Peyer's patch (tissue), 4 donors: Measurements from ENCODE around the gene CDK5RAP1. TPM values are rescaled to one million over a fixed set of nuclear protein-coding genes. Genes with fewer than 3 reads are reported as not detected.

ENCODE experiments used
- DNase-seq, 3 donors: peaks; one replicate each; pipeline ENCODE4 v3.0.0-alpha.2; 2017 to 2019
- H3K27ac ChIP-seq, 4 donors: fragments of 200-600 bp; sonication (generic); one replicate each; pipeline ENCODE4 v1.5.1; 2016 to 2019
- H3K27me3 ChIP-seq, 2 donors: fragments of 200-600 bp; sonication (generic); one replicate each; pipeline ENCODE4 v1.5.1; 2019
- H3K36me3 ChIP-seq, 3 donors: fragments of 200-600 bp; sonication (generic); one replicate each; pipeline ENCODE4 v1.5.1; 2016 to 2019
- H3K4me1 ChIP-seq, 4 donors: fragments of 200-600 bp; sonication (generic); one replicate each; pipeline ENCODE4 v1.5.1; 2016 to 2019
- H3K4me3 ChIP-seq, 4 donors: fragments of 200-600 bp; sonication (generic); 1 replicate in 3 of 4; 2 replicates in 1 of 4; pipeline ENCODE4 v1.5.1; 2016 to 2019; ENCODE audit warnings: mild to moderate bottlenecking in 1 of 4
- H3K9me3 ChIP-seq, 4 donors: fragments of 200-600 bp; sonication (generic); one replicate each; pipeline ENCODE4 v1.5.1; 2016 to 2019; ENCODE audit warnings: mild to moderate bottlenecking in 1 of 4
- CTCF ChIP-seq, 6 experiments: fragments of 450-650 bp in 4 of 6; fragments of 200-600 bp in 2 of 6; sonication (generic) in 1 of 6; IDR thresholded peaks; one replicate each; pipeline ENCODE4 v1.5.1; 2017 to 2019; ENCODE audit warnings: antibody characterized with exemption in 6 of 6, mild to moderate bottlenecking in 3 of 6, moderate library complexity in 1 of 6
- POLR2A ChIP-seq, 2 donors: fragments of 450-650 bp; IDR thresholded peaks; one replicate each; pipeline ENCODE4 v1.5.1; 2017; ENCODE audit warnings: antibody characterized with exemption in 2 of 2, mild to moderate bottlenecking in 2 of 2, moderate library complexity in 2 of 2
- total RNA-seq, 4 donors: library from RNA; depleted of rRNA; stranded (reverse); fragments of >200 nt; gene quantifications; one replicate each; pipeline ENCODE4 v1.1.0, GENCODE V29; 2016

CDK5RAP1 gene
- total RNA-seq, 4 donors from 2014 or later: 23.5 to 47.0 (median 30.9) TPM

DNA sequence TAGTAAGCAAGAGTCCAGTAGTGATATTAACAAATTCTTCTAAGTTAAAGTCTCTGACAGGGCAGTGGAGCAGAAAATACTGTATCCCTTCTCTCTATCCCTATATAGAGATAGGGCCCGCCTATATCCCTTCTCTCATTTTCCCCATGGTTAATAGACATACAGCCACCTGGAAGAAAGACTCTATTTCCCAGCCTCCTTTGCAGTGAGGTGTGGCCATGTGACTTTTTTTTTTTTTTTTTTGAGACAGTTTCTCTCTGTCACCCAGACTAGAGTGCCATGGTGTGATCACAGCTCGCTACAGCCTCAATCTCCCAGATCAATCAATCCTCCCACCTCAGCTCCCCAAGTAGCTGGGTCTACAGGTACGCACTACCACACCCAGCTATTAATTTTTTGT, 16.7 kb upstream of the CDK5RAP1 start:
- DNase-seq: no peak
- Histone ChIP-seq H3K27ac (no peak overlapping the region), H3K4me3 (no peak overlapping the region), H3K36me3 (no peaks in the 10 kb centered on the region), H3K4me1 (no peaks in the 10 kb centered on the region), H3K27me3 (no peaks in the 10 kb centered on the region), H3K9me3 (no peaks in the 10 kb centered on the region)
- TF ChIP-seq POLR2A (IDR thresholded peaks at IDR 0.05) (no peak), CTCF (IDR thresholded peaks at IDR 0.05) (no peak)

DNA sequence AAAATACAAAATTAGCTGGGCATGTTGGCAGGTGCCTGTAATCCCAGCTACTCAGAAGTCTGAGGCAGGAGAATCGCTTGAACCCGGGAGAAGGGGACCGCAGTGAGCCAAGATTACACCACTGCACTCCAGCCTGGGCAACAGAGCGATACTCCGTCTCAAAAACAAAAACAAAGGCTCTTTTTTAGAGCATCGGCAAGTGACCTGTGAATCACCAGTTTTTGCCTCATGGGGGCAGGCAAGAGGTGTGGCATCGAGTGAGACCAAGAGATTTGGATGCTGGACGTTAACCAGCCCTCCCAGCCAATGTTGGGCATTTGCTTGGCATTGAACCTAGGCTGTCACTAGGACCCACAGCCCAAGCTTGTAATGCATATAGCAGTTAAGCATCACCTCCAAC, 14.6 kb upstream of the CDK5RAP1 start:
- Histone ChIP-seq H3K27me3 (no peaks in the 10 kb centered on the region), H3K36me3 (peaks cover 0 to 10% (median 0%) of the 10 kb centered on the region in 3 donors), H3K4me1 (no peaks in the 10 kb centered on the region), H3K9me3 (no peaks in the 10 kb centered on the region), H3K4me3 (no peak overlapping the region), H3K27ac (no peak overlapping the region)
- TF ChIP-seq POLR2A (IDR thresholded peaks at IDR 0.05) (no peak), CTCF (IDR thresholded peaks at IDR 0.05) (peak in 5 of 6 experiments; percentile 8 to 34 (median 29))
- peak in 1 of 3 donors; percentile 49 for DNase-seq

- Histone ChIP-seq H3K4me3 (no peak overlapping the region), H3K27me3 (no peaks in the 10 kb centered on the region), H3K27ac (no peak overlapping the region), H3K36me3 (peaks cover 0 to 18% (median 0%) of the 10 kb centered on the region in 3 donors), H3K9me3 (no peaks in the 10 kb centered on the region), H3K4me1 (peaks cover 0 to 10% (median 5%) of the 10 kb centered on the region in 4 donors)
- TF ChIP-seq POLR2A (IDR thresholded peaks at IDR 0.05): no peak
- DNase-seq: no peak
Measured at GRCh38 chr20:33412484-33412838, 11.1 kb upstream of the CDK5RAP1 start.

DNA sequence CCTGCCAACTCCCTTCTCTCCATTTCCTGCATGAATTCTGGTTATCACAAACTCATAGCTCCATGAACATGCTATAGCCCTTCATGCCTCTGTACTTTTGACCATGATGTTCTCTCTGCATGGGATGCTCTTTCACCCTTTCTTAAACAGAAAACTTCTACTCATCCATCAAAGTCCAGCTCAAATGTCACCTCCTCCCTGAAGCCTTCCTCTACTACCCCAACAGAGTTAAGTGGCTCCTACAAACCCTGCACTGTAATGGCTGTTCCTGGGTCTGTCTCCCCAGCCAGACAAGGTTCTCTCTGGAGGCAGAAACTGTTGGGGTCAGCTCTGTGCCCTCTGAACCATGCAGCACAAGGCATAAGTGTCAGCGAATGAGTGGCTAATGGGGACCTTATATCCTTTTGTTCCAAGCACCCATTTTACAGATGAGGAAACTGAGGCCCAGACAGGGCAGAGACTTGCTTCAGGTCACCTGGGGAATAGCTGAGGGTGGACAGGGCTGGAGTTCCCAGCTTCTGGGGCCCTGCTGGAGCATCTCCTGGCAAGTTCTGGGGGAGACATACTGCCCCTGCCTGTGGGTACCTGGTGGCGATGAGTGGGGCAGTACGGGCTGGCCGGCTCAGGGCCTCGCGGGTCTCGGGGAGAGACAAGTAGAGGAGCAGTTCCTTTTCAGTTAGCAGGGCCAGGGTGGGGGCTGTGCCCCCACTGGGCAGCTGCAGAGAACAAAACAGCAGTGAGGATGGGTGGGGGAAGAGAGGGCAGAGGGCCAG, 10.6 kb upstream of the CDK5RAP1 start:
- H3K9me3 ChIP-seq: no peaks in the 10 kb centered on the region
- no peak for TF ChIP-seq POLR2A (IDR thresholded peaks at IDR 0.05)
- H3K4me1 ChIP-seq: peaks cover 0 to 10% (median 5%) of the 10 kb centered on the region in 4 donors
- no peak overlapping the region for H3K27ac ChIP-seq
- no peak overlapping the region for H3K4me3 ChIP-seq
- H3K36me3 ChIP-seq: peaks cover 0 to 21% (median 0%) of the 10 kb centered on the region in 3 donors
- no peak for DNase-seq
- no peaks in the 10 kb centered on the region for H3K27me3 ChIP-seq

DNA sequence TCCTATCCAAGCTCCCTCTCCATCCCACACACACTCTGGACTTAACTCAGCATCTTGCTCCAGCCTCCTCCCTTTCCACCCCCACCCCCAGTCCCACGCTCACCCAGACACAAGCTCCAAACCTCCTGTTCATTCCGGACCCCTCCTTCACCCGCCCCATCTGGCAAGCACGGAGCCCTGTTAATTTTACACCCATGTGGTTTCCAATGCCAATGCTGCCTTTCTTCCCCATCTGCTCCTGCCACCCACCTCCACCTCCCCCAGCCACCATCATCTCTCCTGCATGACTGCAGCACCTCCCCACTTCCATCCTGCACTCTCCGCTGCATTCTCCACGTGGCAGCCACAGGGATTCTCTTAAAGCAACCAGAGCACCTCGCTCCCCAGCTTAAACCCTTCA, 9.9 kb upstream of the CDK5RAP1 start:
- DNase-seq: no peak
- peaks cover 0 to 21% (median 0%) of the 10 kb centered on the region in 3 donors for H3K36me3 ChIP-seq

DNA sequence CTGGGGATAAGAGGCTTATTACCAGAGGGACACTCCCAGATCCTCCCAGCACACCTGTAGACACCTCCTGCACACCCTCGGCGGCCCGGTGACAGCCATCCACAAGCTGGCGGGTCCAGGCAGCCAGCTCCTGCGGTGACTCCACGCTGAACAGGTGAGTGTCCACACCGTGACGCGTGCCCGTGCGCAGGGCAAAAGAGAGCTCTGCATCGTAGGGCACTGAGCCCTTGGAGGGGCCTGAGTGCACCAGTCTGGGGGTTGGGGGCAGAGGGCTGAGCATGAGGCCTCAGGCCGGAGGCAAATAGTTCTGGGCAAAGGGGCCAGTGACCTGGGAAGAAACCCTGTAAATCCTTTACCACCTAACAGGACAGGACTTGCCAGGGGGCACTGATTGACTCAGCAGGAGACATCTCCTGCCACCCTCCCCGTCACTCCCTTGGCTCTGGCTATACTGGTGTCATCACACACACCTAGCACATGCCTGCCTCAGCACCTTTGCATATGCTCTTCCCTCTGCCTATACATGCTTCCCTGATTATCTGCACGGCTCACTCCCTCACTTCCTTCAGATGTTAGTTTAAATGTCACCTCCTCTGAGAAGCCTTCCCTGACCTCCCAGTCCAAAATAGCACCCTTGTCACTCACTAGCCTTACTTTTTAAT, 8.9 kb upstream of the CDK5RAP1 start:
- H3K27ac ChIP-seq: peak overlapping the region in 1 of 4 donors; percentile 70
- TF ChIP-seq POLR2A (IDR thresholded peaks at IDR 0.05) (no peak), CTCF (IDR thresholded peaks at IDR 0.05) (no peak)
- no peaks in the 10 kb centered on the region for H3K27me3 ChIP-seq
- no peaks in the 10 kb centered on the region for H3K9me3 ChIP-seq
- no peak for DNase-seq
- H3K4me3 ChIP-seq: no peak overlapping the region
- H3K36me3 ChIP-seq: peaks cover 0 to 21% (median 0%) of the 10 kb centered on the region in 3 donors
- H3K4me1 ChIP-seq: peaks cover 0 to 10% (median 5%) of the 10 kb centered on the region in 4 donors

More for the DNA sequence above, 9.9 kb upstream of the CDK5RAP1 start:
- TF ChIP-seq CTCF (IDR thresholded peaks at IDR 0.05) (no peak), POLR2A (IDR thresholded peaks at IDR 0.05) (no peak)
- Histone ChIP-seq H3K27me3 (no peaks in the 10 kb centered on the region), H3K4me3 (no peak overlapping the region), H3K27ac (no peak overlapping the region), H3K9me3 (no peaks in the 10 kb centered on the region), H3K4me1 (peaks cover 0 to 10% (median 5%) of the 10 kb centered on the region in 4 donors)
